MM.1S (cell line): ENCODE results near the gene RAP1GDS1.

Source experiments
- CTCF ChIP-seq: fragments of 300-600 bp; sonication (generic); IDR thresholded peaks from 2 replicates; pipeline ENCODE4 v1.5.1; 2016; ENCODE audit warnings: antibody characterized with exemption, low read length, mixed read lengths
- EZH2 ChIP-seq: fragments of 300-600 bp; sonication (generic); optimal IDR thresholded peaks from 2 replicates; pipeline ENCODE3; 2017; ENCODE audit warnings: low read depth, mild to moderate bottlenecking, antibody characterized with exemption, low read length, mixed read lengths
- EZH2phosphoT487 ChIP-seq: fragments of 300-600 bp; sonication (generic); IDR thresholded peaks from 2 replicates; pipeline ENCODE4 v1.6.1; 2018; ENCODE audit warnings: antibody characterized with exemption, low read length

- no peak for TF ChIP-seq CTCF
- no peak for TF ChIP-seq EZH2
- TF ChIP-seq EZH2phosphoT487 = no peak
Measured at GRCh38 chr4:98485816-98486345, 224.7 kb downstream of the RAP1GDS1 start.
